HG02970 (cell line): ENCODE measurements around the gene DDC.
"Not testable (repeated sequence)": the region's sequence is repeated elsewhere in the genome, so short reads cannot be mapped to it uniquely, and the experiment has no call there.

Source experiments
- ATAC-seq: cut with Tn5 transposase; IDR thresholded peaks from one replicate; pipeline ENCODE4 v1.9.1; 2021; ENCODE audit warnings: mild to moderate bottlenecking, moderate library complexity, moderate number of reproducible peaks; ENCODE audit not compliant: unreplicated experiment, low FRiP score

DDC gene

GRCh38 chr7:50590535-50590934 lies 25.3 kb upstream of the DDC start:
- ATAC-seq, result no peak

GRCh38 chr7:50589364-50589763 lies 24.2 kb upstream of the DDC start:
- ATAC-seq, result no peak

GRCh38 chr7:50588937-50589336 lies 23.7 kb upstream of the DDC start:
- no peak for ATAC-seq

GRCh38 chr7:50587737-50588136 lies 22.5 kb upstream of the DDC start:
- ATAC-seq, result no peak

GRCh38 chr7:50584793-50585408 lies 19.7 kb upstream of the DDC start:
- ATAC-seq, result no peak

- no peak for ATAC-seq
Measured at GRCh38 chr7:50584386-50584785, 19.2 kb upstream of the DDC start.

GRCh38 chr7:50583295-50583694 lies 18.1 kb upstream of the DDC start:
- ATAC-seq, result not testable (repeated sequence)

GRCh38 chr7:50582271-50582670 lies 17.1 kb upstream of the DDC start:
- not testable (repeated sequence) for ATAC-seq

GRCh38 chr7:50580666-50581065 lies 15.5 kb upstream of the DDC start:
- not testable (repeated sequence) for ATAC-seq

GRCh38 chr7:50580057-50580456 lies 14.9 kb upstream of the DDC start:
- ATAC-seq, result no peak

GRCh38 chr7:50578105-50578504 lies 12.9 kb upstream of the DDC start:
- ATAC-seq, result not testable (repeated sequence)

- ATAC-seq, result no peak
Measured at GRCh38 chr7:50577569-50577968, 12.4 kb upstream of the DDC start.

GRCh38 chr7:50576388-50576787 lies 11.2 kb upstream of the DDC start:
- ATAC-seq, result not testable (repeated sequence)

GRCh38 chr7:50567715-50568261 lies 2.6 kb upstream of the DDC start:
- ATAC-seq, result no peak

- ATAC-seq, result no peak
Measured at GRCh38 chr7:50565977-50566376, 772 bp upstream of the DDC start.

- no peak for ATAC-seq
Measured at GRCh38 chr7:50565559-50565916, 333 bp upstream of the DDC start.

GRCh38 chr7:50564171-50564570 lies 1.0 kb downstream of the DDC start:
- ATAC-seq, result no peak

GRCh38 chr7:50562136-50562535 lies 3.1 kb downstream of the DDC start:
- ATAC-seq, result no peak

- no peak for ATAC-seq
Measured at GRCh38 chr7:50560865-50561351, 4.3 kb downstream of the DDC start.

GRCh38 chr7:50559881-50560280 lies 5.3 kb downstream of the DDC start:
- ATAC-seq, result no peak

- ATAC-seq, result no peak
Measured at GRCh38 chr7:50558294-50559053, 6.7 kb downstream of the DDC start.

GRCh38 chr7:50557099-50557498 lies 8.1 kb downstream of the DDC start:
- no peak for ATAC-seq
